A204.1 (cell line): ENCODE data around the gene RGS6.
"Not testable (repeated sequence)": the region's sequence is repeated elsewhere in the genome, so short reads cannot be mapped to it uniquely, and the experiment has no call there.

Experiments used
- FAIRE-seq: peaks from 2 replicates; lab custom pipeline; 2012; peaks lifted over from hg19 to GRCh38; lab: Jason Lieb, UNC

RGS6 gene

GRCh38 chr14:71932229-71932981 lies at the start of gene RGS6:
Gene RGS6, plus strand, starts transcription at chr14:71932429.
- no peak for FAIRE-seq

GRCh38 chr14:71883094-71883493 lies 49.1 kb upstream of the RGS6 start:
- no peak for FAIRE-seq

GRCh38 chr14:71885301-71885700 lies 46.9 kb upstream of the RGS6 start:
- FAIRE-seq = no peak

GRCh38 chr14:71887802-71888201 lies 44.4 kb upstream of the RGS6 start:
- not testable (repeated sequence) for FAIRE-seq

- FAIRE-seq = no peak
These were observed 41.7 kb upstream of the RGS6 start for GRCh38 chr14:71890541-71890940.

GRCh38 chr14:71891185-71891584 lies 41.0 kb upstream of the RGS6 start:
- FAIRE-seq = no peak

- FAIRE-seq = no peak
These were observed 40.3 kb upstream of the RGS6 start for GRCh38 chr14:71891970-71892369.

GRCh38 chr14:71905031-71905430 lies 27.2 kb upstream of the RGS6 start:
- FAIRE-seq = no peak

- FAIRE-seq = no peak
These were observed 26.4 kb upstream of the RGS6 start for GRCh38 chr14:71905860-71906259.

- no peak for FAIRE-seq
These were observed 24.3 kb upstream of the RGS6 start for GRCh38 chr14:71907793-71908515.

- FAIRE-seq = no peak
These were observed 20.6 kb upstream of the RGS6 start for GRCh38 chr14:71911669-71912068.

GRCh38 chr14:71913342-71913741 lies 18.9 kb upstream of the RGS6 start:
- FAIRE-seq = no peak

- no peak for FAIRE-seq
These were observed 13.3 kb upstream of the RGS6 start for GRCh38 chr14:71918955-71919354.

- FAIRE-seq = no peak
These were observed 8.7 kb upstream of the RGS6 start for GRCh38 chr14:71923513-71923912.

- FAIRE-seq = no peak
These were observed 569 bp upstream of the RGS6 start for GRCh38 chr14:71931492-71932228.

- FAIRE-seq = no peak
These were observed 865 bp downstream of the RGS6 start for GRCh38 chr14:71933001-71933587.

GRCh38 chr14:71938273-71938672 lies 6.0 kb downstream of the RGS6 start:
- FAIRE-seq = not testable (repeated sequence)

- FAIRE-seq = not testable (repeated sequence)
These were observed 7.1 kb downstream of the RGS6 start for GRCh38 chr14:71939344-71939743.

- not testable (repeated sequence) for FAIRE-seq
These were observed 8.3 kb downstream of the RGS6 start for GRCh38 chr14:71940500-71940899.

- FAIRE-seq = not testable (repeated sequence)
These were observed 9.4 kb downstream of the RGS6 start for GRCh38 chr14:71941616-71942015.

GRCh38 chr14:71942904-71943694 lies 10.9 kb downstream of the RGS6 start:
- no peak for FAIRE-seq

- no peak for FAIRE-seq
These were observed 11.4 kb downstream of the RGS6 start for GRCh38 chr14:71943695-71944018.
